GM21528 (cell line): ENCODE results near the gene HSD17B1.
"Not testable (repeated sequence)": the region's sequence is repeated elsewhere in the genome, so short reads cannot be mapped to it uniquely, and the experiment has no call there.

Source experiments
- ATAC-seq: cut with Tn5 transposase; IDR thresholded peaks from one replicate; pipeline ENCODE4 v1.9.1; 2021; ENCODE audit warnings: mild to moderate bottlenecking, moderate library complexity; ENCODE audit not compliant: unreplicated experiment, low FRiP score

The HSD17B1 gene

DNA sequence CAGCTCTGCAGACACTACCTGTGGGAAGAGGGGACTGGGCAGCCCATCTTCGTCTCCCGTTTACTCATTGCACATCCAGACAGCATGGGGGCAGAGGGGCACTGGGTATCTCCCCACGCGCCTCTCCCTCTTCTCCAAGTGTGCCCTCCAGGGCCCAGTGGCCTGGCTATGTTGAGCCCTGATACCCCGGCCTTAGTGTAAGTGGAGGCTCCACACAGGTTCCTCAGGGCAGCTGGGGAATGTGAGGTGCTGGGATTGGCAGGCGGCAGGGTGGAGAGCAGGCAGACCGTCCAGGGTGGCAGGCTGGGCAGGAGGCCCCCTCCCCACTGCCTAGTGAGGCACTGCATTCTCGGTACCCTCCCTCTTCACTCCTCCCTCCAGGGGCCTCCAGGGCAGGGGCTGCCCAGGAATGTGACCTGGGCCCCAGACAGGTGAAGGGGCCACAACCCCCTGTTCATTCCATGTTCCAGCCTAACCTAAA lies 29.9 kb upstream of the HSD17B1 start:
- no peak for ATAC-seq

DNA sequence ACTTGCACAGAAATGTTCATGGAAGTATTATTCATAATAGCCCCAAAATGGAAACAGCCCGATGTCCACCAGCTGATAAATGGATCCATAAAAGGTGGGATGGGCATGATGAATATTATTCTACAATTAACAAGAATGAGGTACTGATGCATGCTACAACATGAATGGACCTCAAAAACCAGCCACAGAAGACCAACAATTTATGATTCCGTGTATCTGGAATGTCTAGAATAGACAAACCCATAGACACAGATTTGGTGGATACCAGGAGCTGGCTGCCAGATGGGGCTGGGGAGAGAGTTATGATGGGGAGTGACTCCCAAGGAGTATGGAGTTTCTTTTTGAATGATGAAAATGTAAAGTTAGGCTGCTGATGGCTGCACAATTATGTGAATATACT lies 27.5 kb upstream of the HSD17B1 start:
- no peak for ATAC-seq

DNA sequence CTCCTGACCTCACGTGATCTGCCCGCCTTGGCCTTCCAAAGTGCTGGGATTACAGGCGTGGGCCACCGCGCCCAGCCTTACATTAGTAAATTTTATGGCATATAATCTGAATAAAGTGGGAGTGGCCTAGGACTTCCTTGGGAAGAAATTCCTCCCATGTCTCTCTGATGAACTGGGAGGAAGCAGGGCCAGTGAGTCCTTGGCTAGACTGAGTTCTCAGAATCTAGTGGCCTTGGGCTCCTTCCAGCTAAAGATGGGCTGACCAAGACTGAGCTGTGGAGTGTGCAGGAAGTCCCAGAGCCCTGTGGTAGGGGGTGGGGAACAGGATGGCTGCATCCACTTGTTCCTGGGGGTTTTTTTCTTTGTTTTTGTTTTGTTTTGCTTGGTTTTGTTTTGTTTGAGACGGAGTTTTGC lies 26.7 kb upstream of the HSD17B1 start:
- no peak for ATAC-seq

- no peak for ATAC-seq
These were observed 24.8 kb upstream of the HSD17B1 start for GRCh38 chr17:42527932-42528331.

DNA sequence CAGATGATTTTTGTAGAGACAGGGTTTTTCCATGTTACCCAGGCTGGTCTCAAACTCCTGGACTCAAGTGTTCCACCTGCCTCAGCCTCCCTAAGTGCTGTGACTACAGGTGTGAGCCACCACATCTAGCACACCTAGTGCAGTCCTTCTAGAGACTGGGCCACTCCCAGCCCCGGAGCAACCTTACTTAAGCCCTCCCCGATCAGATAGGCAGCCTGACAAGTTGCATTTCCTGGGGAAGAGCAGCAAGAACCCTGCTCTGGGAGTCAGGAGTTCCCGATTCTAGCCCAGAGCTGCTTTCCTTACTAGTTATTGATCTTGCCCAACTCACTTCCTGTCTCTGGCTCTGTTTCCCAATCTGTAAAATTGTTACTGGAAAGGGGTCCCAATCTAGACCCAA lies 23.7 kb upstream of the HSD17B1 start:
- ATAC-seq = no peak

GRCh38 chr17:42530952-42531454 lies 21.7 kb upstream of the HSD17B1 start:
- ATAC-seq = no peak

DNA sequence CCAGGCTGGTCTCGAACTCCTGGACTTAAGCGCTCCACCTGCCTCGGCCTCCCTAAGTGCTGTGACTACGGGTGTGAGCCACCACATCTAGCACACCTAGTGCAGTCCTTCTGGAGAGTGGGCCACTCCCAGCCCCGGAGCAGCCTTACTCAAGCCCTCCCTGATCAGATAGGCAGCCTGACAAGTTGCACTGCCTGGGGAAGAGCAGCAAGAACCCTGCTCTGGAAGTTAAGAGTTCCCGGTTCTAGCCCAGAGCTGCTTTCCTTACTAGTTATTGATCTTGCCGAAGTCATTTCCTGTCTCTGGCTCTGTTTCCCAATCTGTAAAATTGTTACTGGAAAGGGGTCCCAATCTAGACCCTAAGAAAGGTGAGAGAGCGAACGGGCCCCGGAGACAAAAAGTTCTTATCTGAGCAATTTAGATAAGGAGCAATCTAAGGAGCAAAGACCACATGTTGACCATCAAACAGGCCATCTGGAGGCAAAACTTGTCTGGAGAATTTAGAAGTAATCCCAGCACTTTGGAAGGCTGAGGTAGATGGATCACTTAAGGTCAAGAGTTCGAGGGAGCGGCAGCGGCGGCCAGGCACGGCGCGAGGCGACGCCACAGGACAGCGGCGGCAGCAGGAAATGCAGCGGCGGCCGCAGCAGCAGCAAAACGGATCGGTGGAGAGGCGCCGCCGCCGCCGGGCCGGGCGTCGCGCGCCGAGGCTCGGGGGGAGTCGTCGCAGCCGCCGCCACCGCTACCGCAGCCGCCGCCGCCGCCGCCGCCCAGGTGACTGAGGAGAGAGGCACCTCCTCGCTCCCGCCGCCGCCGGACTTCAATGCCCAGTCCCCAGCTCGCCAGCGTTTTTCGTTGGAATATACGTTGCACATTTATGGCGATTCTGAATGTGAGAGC lies 21.0 kb upstream of the HSD17B1 start:
- ATAC-seq = no peak

DNA sequence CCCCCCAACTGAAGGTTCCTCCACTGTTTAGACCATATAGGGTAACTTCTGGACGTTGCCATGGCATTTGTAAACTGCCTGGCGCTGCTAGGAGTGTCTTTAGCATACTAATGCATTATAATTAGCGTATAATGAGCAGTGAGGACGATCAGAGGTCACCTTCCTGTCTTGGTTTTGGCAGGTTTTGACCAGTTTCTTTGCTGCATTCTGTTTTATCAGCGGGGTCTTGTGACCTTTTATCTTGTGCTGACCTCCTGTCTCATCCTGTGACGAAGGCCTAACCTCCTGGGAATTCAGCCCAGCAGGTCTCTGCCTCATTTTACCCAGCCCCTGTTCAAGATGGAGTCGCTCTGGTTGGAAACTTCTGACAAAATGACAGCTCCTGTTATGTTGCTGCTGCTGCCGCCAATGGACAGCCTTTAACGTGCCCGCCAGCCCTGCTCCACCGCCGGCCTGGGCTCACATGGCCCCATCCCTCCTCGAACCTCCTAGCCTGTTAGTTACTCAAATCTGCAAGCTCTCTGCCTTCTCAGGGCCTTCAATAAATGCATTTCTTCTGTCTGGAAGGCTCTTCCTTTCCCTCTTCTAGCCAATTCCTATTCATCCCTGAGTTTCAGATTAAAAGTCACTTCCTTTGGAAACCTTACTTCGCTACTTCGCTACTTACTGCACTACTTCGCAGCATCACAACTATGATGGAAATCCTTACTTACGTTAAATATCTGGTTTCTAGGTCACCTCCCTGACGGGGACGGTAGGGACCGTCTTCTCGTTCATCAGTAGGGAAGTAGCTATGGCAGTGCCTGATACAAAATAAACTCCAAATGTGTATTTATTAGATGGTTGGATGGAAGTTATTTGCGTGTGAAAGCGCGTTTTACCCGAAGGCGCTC lies 17.3 kb upstream of the HSD17B1 start:
- ATAC-seq = no peak

- peak; percentile 84 for ATAC-seq
These were observed 16.7 kb upstream of the HSD17B1 start, which contains the start of gene NAGLU for GRCh38 chr17:42536048-42536371. TSS of gene NAGLU (plus strand) at chr17:42536241. CDS start at chr17:42536273, 32 bp downstream.

- peak; percentile 71 for ATAC-seq
These were observed 16.2 kb upstream of the HSD17B1 start for GRCh38 chr17:42536372-42537155.

- ATAC-seq = no peak
These were observed 15.4 kb upstream of the HSD17B1 start for GRCh38 chr17:42537156-42537805.

DNA sequence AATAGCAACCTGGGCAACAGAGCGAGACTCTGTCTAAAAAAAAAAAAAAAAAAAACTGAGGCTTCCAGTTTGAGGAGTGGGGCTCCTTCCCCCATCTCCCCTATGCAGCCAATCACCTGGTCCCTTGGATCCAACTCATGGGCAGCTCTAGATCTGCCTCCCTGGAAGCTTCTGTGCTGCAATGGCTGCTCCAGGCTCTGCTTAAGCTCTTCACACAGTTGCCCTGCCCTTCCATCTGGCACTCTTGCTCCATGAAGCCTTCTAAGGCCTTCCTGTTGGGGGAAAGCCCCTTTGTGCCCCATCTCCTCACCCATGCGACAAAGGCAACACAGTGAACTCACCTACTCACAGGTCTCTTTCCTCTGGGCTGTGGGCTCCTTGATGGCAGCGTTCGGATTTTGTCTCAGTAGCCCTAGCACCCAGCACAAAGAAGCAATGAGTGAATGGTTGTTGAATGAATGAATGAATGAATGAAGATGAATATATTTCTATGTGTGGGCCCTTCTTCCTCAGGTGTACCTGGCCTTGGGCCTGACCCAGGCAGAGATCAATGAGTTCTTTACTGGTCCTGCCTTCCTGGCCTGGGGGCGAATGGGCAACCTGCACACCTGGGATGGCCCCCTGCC lies 14.8 kb upstream of the HSD17B1 start:
- no peak for ATAC-seq

GRCh38 chr17:42538482-42538881 lies 14.2 kb upstream of the HSD17B1 start:
- ATAC-seq = no peak

DNA sequence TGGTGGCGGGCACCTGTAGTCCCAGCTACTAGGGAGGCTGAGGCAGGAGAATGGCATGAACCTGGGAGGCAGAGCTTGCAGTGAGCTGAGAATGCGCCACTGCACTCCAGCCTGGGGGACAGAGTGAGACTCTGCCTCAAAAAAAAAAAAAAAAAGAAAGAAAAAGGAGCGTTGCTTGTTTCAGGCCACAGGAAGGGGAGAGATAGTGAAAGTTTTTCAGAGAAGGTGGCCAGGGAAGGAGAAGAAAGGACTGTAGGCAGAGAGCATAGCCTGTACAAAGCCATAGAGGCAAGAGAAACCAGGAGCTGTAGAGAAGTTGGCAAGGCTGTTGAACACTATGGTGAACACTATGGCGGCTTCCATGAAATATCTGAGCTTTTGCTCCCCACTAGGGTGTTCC lies 12.2 kb upstream of the HSD17B1 start:
- not testable (repeated sequence) for ATAC-seq

DNA sequence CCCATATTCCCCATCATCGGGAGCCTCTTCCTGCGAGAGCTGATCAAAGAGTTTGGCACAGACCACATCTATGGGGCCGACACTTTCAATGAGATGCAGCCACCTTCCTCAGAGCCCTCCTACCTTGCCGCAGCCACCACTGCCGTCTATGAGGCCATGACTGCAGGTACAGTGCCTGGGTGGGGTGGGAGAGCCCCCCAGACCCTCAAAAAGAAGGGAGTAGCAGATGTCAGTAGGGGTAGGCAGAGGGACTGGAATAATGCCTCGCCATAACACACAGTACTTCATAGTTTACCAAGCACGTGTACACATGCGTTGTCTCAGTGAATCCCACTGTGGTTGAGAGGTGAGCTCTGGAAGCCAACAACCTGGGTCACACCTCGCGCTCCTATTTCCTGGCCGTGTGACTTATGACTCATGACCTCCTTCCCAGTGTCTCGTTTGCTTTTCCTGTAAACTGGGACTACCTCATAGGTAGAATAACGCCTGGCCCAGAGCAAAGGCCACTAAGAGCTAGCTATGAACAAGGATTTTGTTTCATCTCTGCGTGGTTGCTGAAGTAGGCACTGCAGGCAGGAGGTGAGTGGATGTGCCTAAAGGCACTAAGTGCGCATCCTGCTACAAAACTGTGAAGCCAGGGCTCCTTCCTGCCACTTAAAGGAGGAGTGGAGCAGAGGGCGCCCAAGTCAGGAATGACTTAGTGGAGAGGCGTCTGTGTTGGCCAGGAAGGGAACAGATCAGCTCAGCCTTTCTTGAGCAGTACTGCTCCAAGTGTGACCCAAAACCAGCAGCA lies 11.5 kb upstream of the HSD17B1 start:
- ATAC-seq = no peak

- ATAC-seq = no peak
These were observed 9.3 kb upstream of the HSD17B1 start for GRCh38 chr17:42543190-42544079.

DNA sequence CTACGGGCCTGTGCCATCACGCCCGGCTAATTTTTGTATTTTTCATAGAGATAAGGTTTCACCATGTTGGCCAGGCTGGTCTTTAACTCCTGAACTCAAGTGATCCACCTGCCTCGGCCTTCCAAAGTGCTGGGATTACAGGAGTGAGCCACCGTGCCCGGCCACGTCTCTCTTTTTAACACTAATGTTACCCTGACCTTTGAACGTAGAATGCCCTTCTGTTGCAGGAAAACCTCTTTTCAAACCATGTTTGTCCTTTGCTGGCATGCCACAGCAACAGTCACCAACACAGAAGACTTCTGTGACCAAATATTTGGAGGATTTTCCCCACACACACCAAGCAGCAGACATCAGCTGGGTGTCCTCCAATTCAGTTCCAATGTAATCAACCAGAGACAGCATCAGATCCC lies 7.8 kb upstream of the HSD17B1 start:
- no peak for ATAC-seq
